B cell (primary cell): ENCODE results near the gene TFAP2A. TPM values are rescaled to one million over a fixed set of nuclear protein-coding genes. Genes with fewer than 3 reads are reported as not detected.

Source experiments
- ATAC-seq: fragments of 200-7000 bp; cut with Tn5 transposase; one replicate; pipeline ENCODE4 v1.10.0; 2021; ENCODE audit warnings: low read depth, mild to moderate bottlenecking, moderate number of reproducible peaks, moderate library complexity
- CTCF ChIA-PET: fragments of 350-600 bp; sonication (Branson Sonifier 250); formaldehyde crosslinking; loops from one replicate; lab custom pipeline; 2021; ENCODE audit warnings: antibody characterized with exemption, inconsistent platforms; lab: Charles Lee
- POLR2A ChIA-PET: fragments of 350-600 bp; sonication (Branson Sonifier 250); formaldehyde crosslinking; loops from one replicate; lab custom pipeline; 2021; ENCODE audit warnings: antibody characterized with exemption; lab: Charles Lee
- DNase-seq: peaks from one replicate; pipeline ENCODE4 v3.0.0; 2013
- H2AFZ ChIP-seq: 2 replicates; pipeline ENCODE4 v1.6.1; 2012; ENCODE audit warnings: mild to moderate bottlenecking, low read depth, low read length; ENCODE audit not compliant: insufficient read depth, poor library complexity, severe bottlenecking
- H3K27ac ChIP-seq, 2 donors: 1 replicate in 1 of 2; 2 replicates in 1 of 2; pipeline ENCODE4 v1.5.1; 2012 to 2013; ENCODE audit warnings: low read length in 2 of 2, mild to moderate bottlenecking in 2 of 2, moderate library complexity in 1 of 2
- H3K27me3 ChIP-seq, 4 experiments: fragments of 200-600 bp in 1 of 4; sonication (generic) in 1 of 4; replicated peaks in 1 of 4; 1 replicate in 2 of 4; 2 replicates in 2 of 4; pipeline versions ENCODE4 v1.6.1 to v1.7.0; 2013 to 2016; ENCODE audit warnings: low read length in 3 of 4, mild to moderate bottlenecking in 2 of 4, mixed read lengths in 1 of 4, moderate library complexity in 1 of 4; ENCODE audit not compliant: insufficient read depth in 4 of 4, control insufficient read depth in 3 of 4; ENCODE audit errors: control extremely low read depth in 1 of 4
- H3K36me3 ChIP-seq, 2 experiments: replicated peaks in 1 of 2; 1 replicate in 1 of 2; 2 replicates in 1 of 2; pipeline versions ENCODE4 v1.6.1 to v1.7.1; 2013; ENCODE audit warnings: low read length in 1 of 2; ENCODE audit not compliant: insufficient read depth in 2 of 2, control insufficient read depth in 1 of 2; ENCODE audit errors: control extremely low read depth in 1 of 2, extremely low read depth in 1 of 2
- H3K4me1 ChIP-seq, 2 donors: fragments of 200-600 bp in 1 of 2; sonication (generic) in 1 of 2; 1 replicate in 1 of 2; 2 replicates in 1 of 2; pipeline versions ENCODE4 v1.5.1 to v1.6.1; 2013 to 2017; ENCODE audit warnings: low read length in 2 of 2; ENCODE audit not compliant: control insufficient read depth in 2 of 2, insufficient read depth in 2 of 2
- H3K4me2 ChIP-seq: replicated peaks from 2 replicates; pipeline ENCODE3; 2012; ENCODE audit warnings: mild to moderate bottlenecking, low read depth, low read length; ENCODE audit not compliant: poor library complexity, severe bottlenecking
- H3K4me3 ChIP-seq, 5 experiments: fragments of 200-600 bp in 1 of 5; sonication (generic) in 1 of 5; 1 replicate in 3 of 5; 2 replicates in 2 of 5; pipeline versions ENCODE4 v1.5.1 to v1.7.0; 2011 to 2016; ENCODE audit warnings: low read length in 4 of 5, mild to moderate bottlenecking in 4 of 5, low read depth in 2 of 5, control low read depth in 1 of 5, moderate library complexity in 1 of 5; ENCODE audit not compliant: insufficient read depth in 1 of 5; ENCODE audit errors: control extremely low read depth in 1 of 5, extremely low read depth in 1 of 5
- H3K79me2 ChIP-seq: fragments of 200-600 bp; sonication (generic); one replicate; pipeline ENCODE4 v1.6.0; 2016; ENCODE audit warnings: low read length; ENCODE audit not compliant: control insufficient read depth, insufficient read depth
- H3K9ac ChIP-seq: fragments of 200-600 bp; sonication (generic); 2 replicates; pipeline ENCODE4 v1.6.1; 2017; ENCODE audit warnings: mild to moderate bottlenecking, low read length, moderate library complexity
- H3K9me3 ChIP-seq, 3 donors: one replicate each; pipeline versions ENCODE4 v1.6.1 to v1.7.1; 2013; ENCODE audit warnings: low read length in 2 of 3; ENCODE audit not compliant: control insufficient read depth in 2 of 3, insufficient read depth in 1 of 3; ENCODE audit errors: control extremely low read depth in 1 of 3
- H4K20me1 ChIP-seq: 2 replicates; pipeline ENCODE4 v1.6.0; 2012; ENCODE audit warnings: mild to moderate bottlenecking, low read length; ENCODE audit not compliant: insufficient read depth, control insufficient read depth, poor library complexity, severe bottlenecking
- H3K27ac Mint-ChIP-seq: one replicate; pipeline ENCODE4 v1.8.0; 2021; ENCODE audit warnings: mixed read lengths
- H3K27me3 Mint-ChIP-seq: one replicate; pipeline ENCODE4 v1.8.0; 2021; ENCODE audit warnings: mixed read lengths
- H3K4me1 Mint-ChIP-seq: one replicate; pipeline ENCODE4 v1.8.0; 2021; ENCODE audit warnings: mixed read lengths
- H3K4me3 Mint-ChIP-seq: one replicate; pipeline ENCODE4 v1.8.0; 2021; ENCODE audit warnings: mixed read lengths
- H3K9me3 Mint-ChIP-seq: one replicate; pipeline ENCODE4 v1.8.0; 2022; ENCODE audit warnings: mixed read lengths; ENCODE audit not compliant: insufficient read depth
- EZH2 ChIP-seq: IDR thresholded peaks from 2 replicates; pipeline ENCODE4 v1.6.1; 2012; ENCODE audit warnings: borderline replicate concordance, low read depth, mild to moderate bottlenecking, moderate library complexity, low read length; ENCODE audit not compliant: insufficient read depth, poor library complexity, severe bottlenecking
- WGBS: methylation state at CpG from one replicate; pipeline ENCODE4 v1.1.5; 2013; ENCODE audit warnings: missing lambda C conversion rate; ENCODE audit not compliant: insufficient coverage; 5-methylcytosine and 5-hydroxymethylcytosine counted together
- intact Hi-C: fragments of 100-400 bp; cut with micrococcal nuclease; formaldehyde crosslinking; loops from one replicate; pipeline ENCODE4 v1.10.0; 2022
- polyA plus RNA-seq: library from polyadenylated mRNA; depleted of rRNA; stranded (reverse); fragments of >200 nt; gene quantifications from 2 replicates; pipeline ENCODE4 v1.2.3, GENCODE V29; 2012
- total RNA-seq, 2 donors: library from RNA; stranded (reverse); fragments of 120-200 nt in 1 of 2; gene quantifications; 1 replicate in 1 of 2; 2 replicates in 1 of 2; pipeline versions ENCODE4 v1.2.3 to v1.2.4, GENCODE V29; 2013 to 2022
- TF ChIP-seq, protein P1 (sequence below): fragments of 200-600 bp; IDR thresholded peaks from one replicate; pipeline ENCODE4 v1.8.0; 2022; ENCODE audit warnings: antibody characterized with exemption, mild to moderate bottlenecking

The TFAP2A gene
- total and polyA plus RNA-seq, 2 donors (not counting 1 experiment from before 2014, with no cell fraction given), result not detected

DNA sequence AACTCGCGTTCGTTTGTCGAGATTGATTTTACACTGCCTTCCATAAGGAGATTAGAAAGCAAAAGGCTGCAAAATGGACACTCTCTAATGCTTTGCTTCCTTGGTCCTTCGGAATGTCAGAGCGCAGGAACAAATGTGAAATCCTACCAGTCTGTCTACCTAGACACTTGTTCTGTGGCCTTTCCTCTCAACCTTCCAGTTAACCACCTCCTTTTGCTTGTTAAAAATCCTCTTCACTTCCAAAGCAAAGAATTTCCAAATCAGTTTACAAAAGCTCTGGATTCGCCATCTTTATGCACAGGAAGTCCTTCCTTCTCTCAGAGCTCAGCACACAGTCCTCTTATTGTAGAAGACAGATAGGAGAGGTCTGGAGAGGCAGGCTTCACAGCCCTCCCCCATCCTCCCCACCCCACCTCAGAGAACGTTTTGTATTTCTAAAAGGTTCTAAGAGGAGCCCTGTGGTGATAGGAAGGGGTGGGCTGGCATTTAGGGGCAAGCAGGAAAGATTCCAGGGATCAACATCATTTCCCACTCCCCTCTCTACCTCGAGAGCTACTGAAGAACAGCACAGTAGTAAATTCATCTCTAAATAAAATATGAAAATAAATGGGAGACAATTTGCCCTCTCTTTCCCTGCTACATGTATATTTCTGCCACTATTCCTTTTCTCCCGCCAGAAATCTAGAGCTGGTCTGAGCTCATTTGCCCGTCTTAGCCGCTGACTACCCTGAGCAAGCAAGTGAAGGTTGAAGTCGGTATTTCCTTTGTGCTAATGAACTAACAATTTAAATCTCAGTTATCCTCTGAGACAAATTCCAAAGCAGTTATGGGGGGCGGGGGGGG, 18.9 kb downstream of the TFAP2A start:
- Histone ChIP-seq H3K27ac (no peak overlapping the region), H3K4me3 (no peak overlapping the region), H3K9ac (no peak overlapping the region), H3K79me2 (no peaks in the 10 kb centered on the region), H3K4me1 (no peaks in the 10 kb centered on the region), H3K27me3 (peaks cover 3 to 92% (median 71%) of the 10 kb centered on the region in 4 experiments), H3K36me3 (no peaks in the 10 kb centered on the region), H2AFZ (no peak overlapping the region), H3K4me2 (no peak overlapping the region), H3K9me3 (peaks cover 6 to 23% (median 15%) of the 10 kb centered on the region in 3 donors), H4K20me1 (no peaks in the 10 kb centered on the region)
- DNase-seq (no peak), ATAC-seq (no peak)
- no peak for TF ChIP-seq EZH2
- TF ChIP-seq, protein P1, sequence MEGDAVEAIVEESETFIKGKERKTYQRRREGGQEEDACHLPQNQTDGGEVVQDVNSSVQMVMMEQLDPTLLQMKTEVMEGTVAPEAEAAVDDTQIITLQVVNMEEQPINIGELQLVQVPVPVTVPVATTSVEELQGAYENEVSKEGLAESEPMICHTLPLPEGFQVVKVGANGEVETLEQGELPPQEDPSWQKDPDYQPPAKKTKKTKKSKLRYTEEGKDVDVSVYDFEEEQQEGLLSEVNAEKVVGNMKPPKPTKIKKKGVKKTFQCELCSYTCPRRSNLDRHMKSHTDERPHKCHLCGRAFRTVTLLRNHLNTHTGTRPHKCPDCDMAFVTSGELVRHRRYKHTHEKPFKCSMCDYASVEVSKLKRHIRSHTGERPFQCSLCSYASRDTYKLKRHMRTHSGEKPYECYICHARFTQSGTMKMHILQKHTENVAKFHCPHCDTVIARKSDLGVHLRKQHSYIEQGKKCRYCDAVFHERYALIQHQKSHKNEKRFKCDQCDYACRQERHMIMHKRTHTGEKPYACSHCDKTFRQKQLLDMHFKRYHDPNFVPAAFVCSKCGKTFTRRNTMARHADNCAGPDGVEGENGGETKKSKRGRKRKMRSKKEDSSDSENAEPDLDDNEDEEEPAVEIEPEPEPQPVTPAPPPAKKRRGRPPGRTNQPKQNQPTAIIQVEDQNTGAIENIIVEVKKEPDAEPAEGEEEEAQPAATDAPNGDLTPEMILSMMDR, result no peak
- intact Hi-C loops, result loop anchor here (2.0 kb wide), 1 partner anchor 15 kb away; no protein-coding TSS in a partner anchor
- H3K4me1 Mint-ChIP-seq, result no peaks in the 10 kb centered on the region
- no peak overlapping the region for H3K4me3 Mint-ChIP-seq
- 16% methylated on average over 6 of the region's 14 CpGs for WGBS
- POLR2A ChIA-PET, result no interaction called here
- CTCF ChIA-PET, result interaction anchor here (1.3 kb wide), 1 partner anchor 14 kb away, joined by 3 read pairs; no protein-coding TSS in a partner anchor
- no peak overlapping the region for H3K27ac Mint-ChIP-seq
- H3K9me3 Mint-ChIP-seq, result peaks cover 2% of the 10 kb centered on the region
- peaks cover 90% of the 10 kb centered on the region for H3K27me3 Mint-ChIP-seq

DNA sequence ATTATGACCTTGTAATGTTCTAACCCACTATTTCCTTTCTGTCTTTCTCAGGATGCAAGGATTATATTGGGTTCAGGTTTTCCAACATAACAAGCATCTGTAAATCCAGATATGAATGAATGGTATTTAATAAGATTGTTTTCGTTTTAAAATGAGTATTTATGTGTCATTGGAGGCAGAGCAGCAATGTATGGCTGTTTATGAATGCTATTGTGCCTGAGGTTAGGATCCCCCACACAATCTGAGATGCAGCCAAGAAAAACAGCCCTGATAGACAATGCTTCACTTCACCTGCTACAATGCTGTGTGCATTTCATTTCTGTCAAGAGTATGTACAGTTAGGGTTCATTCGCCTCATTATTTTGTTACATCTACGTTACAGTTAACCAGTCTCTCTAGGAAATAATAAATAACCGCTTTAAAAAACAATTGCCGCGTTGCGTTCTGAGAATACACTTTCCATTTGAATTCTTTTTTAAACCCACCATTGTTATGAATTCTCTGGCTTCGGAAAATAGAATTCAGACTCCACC, 19.6 kb downstream of the TFAP2A start:
- no peaks in the 10 kb centered on the region for H3K79me2 ChIP-seq
- H4K20me1 ChIP-seq, result no peaks in the 10 kb centered on the region
- ATAC-seq (no peak), DNase-seq (no peak)
- peaks cover 3 to 92% (median 68%) of the 10 kb centered on the region in 4 experiments for H3K27me3 ChIP-seq
- H3K36me3 ChIP-seq, result no peaks in the 10 kb centered on the region
- H3K9me3 Mint-ChIP-seq, result peaks cover 2% of the 10 kb centered on the region
- POLR2A ChIA-PET, result no interaction called here
- no peak overlapping the region for H3K9ac ChIP-seq
- H3K27ac ChIP-seq, result no peak overlapping the region
- 17% methylated on average over 5 of the region's 8 CpGs for WGBS
- no peak overlapping the region for H3K27ac Mint-ChIP-seq
- peaks cover 0 to 2% of the 10 kb centered on the region in 2 donors for H3K4me1 ChIP-seq
- no peak overlapping the region for H3K4me3 Mint-ChIP-seq
- H3K4me3 ChIP-seq, result no peak overlapping the region
- intact Hi-C loops, result loop anchor here (2.0 kb wide), 1 partner anchor 16 kb away; no protein-coding TSS in a partner anchor
- H3K4me2 ChIP-seq, result no peak overlapping the region
- TF ChIP-seq EZH2, result no peak
- TF ChIP-seq, protein P1, result no peak
- H2AFZ ChIP-seq, result no peak overlapping the region
- no peaks in the 10 kb centered on the region for H3K4me1 Mint-ChIP-seq
- H3K27me3 Mint-ChIP-seq, result peaks cover 87% of the 10 kb centered on the region
- CTCF ChIA-PET, result no interaction called here
- peaks cover 6 to 25% (median 12%) of the 10 kb centered on the region in 3 donors for H3K9me3 ChIP-seq
